ENCODE results near the gene DGAT2.

The DGAT2 gene

DNA sequence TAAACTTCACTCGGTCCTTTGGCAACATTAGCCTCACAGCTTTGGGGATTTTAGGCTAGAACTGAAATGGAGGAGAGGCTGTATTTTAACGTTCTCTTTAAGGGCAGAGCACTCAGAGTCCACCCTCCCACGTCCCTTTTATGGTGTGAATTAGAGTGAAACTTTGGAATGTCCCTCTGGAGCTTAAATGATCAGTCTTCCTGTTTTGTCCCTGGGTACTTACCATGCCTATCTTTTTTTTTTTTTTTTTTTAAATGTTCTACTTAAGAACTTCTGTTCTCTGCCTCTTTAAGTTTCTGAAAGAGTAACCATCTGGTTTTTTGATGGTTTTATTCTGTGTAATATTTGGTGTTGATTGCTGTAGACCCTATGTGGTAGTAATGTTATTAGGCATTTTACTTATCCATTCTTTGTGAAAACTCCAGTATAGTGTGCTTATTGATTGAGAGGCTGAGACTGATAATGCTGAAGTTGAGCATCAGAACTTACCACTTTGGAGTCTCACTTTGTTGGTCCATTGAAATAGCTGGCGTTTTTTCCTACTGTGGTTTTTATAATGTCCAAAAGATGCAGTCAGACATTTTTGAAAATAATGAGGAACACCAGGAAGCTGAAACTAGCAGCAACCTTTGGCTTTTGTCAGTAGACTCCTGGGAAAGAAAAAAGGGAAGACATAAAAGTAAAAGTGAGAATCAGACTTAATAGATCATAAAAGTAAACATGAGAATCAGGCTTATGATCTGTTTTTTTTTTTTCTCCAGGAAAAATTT, 58.1 kb downstream of the DGAT2 start:
- DNase-seq (ENCODE audit: low read depth): no peak

DNA sequence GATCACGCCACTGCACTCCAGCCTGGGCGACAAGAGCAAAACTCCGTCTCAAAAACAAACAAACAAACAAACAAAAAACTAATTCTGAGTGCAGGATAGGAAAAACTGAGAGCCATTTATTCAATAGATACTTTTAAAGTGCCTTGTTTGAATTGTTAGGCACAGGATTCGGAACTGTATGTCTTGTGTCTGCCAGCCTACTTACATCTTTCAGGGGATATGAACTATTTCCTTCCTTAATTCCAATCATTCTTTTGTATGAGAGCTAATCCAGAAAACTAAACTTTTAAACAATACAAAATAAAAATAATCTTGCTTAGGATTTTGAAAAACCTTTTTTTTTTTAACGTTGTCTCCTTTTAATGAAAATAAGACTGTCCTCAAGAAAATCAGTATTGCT, 59.0 kb downstream of the DGAT2 start:
- no peak for DNase-seq (ENCODE audit: low read depth)

DNA sequence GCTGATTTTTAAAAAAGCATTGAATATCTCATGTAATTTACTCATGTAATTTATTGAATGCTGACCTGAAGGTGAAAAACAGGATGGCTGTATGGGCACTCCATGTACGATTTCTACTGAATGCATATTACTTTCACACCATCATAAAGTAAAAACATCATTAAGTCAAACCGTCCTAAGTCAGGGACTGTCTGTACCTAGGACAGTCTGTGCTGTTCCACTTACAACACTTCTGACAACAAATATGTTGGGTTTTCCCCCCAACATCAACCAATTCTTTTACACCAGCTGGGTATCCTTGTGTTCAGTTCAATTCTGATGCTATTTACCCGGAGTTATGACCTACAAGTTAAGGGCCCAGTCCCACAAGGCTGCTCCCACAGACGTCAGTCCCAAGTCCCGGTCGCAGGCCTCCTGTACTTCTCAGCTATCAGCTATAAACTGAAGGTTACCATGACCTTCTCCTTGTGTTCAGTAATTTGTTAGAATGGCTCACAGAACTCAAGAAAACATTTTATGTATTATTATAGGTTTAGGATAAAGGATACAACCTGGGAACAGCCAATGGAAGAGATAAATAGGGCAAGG, 63.4 kb downstream of the DGAT2 start:
- no peak for DNase-seq (ENCODE audit: low read depth)

DNA sequence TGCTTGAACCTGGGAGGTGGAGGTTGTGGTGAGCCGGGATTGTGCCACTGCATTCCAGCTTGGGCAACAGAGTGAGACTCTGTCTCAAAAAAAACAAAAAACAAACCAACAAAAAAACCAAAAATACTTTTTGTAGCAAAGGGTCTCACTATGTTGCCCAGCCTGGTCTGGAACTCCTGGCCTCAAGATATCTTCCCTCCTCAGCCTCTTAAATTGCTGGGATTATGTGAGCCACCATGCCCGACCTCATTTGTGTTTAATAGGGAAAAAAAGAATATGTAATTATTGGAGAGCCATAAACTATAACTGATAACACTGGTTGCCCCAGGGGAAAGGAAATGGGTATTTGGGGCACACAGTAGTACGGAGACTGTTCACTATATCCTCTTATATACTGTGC, 66.2 kb downstream of the DGAT2 start:
- DNase-seq (ENCODE audit: low read depth): no peak

DNA sequence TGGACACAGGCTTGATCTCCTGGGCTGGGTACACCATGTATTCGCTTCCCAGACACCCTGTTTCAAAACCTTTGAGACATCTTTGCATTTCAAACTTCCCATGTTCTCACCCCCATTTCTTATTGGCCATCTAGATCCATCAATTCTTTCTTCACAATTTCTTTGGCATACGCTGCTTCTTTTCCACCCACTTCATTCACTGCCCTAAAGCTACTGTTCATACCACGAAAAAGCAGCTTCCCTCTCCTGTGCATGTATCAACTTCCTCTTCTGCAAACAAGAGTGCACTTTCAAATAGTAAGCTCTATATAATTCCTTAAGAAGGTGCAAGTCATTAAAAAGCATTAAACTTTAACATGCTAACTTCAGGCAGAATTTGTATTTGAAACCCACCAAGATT, 67.8 kb downstream of the DGAT2 start:
- DNase-seq (ENCODE audit: low read depth): no peak

DNA sequence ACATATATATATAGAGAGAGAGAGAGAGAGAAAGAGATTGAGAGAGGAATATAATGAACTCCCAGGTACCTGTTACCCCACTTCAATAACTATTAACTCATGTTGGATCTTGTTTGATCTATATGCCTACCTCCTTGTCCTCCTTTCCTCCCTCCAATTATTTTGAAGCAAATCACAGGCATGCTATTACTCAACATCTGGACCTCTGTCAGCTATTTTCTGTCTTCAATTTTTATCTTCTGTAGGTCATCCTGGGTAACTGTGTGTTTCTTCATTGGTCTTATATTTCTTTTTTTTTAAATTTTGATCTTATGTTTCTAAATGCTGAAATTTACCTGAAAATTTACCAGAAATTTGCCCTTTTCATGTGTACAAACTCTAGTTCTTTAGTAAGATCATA, 71.3 kb downstream of the DGAT2 start:
- no peak for DNase-seq (ENCODE audit: low read depth)

DNA sequence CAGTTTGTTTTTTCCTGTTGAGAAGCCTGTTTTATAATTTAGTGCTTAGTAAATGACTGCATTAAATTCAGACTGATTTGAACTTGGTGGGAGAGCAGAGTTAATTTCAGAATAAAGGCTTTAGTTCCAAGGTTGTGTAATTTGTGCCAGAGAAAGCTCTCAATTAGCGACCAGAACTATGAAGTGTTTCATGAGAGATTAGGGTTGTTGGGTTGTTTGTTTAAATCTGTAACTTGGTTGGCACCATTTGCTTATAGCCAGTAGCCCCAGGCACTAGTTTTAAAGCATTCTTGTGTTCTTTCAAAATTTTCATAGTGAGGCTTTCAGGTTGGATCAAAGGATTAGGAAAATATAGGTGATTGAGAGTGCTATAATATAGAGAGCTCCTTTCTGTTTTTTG, 71.9 kb downstream of the DGAT2 start:
- DNase-seq (ENCODE audit: low read depth): no peak

DNA sequence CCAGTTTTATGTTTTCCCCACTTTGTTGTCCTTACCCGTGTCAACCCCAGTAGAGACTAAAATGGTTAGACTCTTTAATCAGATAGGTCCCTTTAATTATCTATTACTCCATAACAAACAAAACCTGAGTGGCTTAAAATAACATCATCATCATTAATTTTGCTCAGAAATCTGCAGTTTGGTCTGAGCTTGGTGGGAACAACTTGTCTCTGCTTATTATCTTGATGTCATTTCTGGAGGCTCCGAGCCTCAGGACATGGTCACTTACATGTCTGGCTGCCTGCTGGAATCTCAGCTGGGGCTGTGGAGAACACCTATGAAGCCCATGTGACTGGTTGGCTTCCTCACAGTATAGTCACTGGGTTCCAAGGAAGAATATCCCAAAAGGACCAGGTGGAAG, 73.2 kb downstream of the DGAT2 start:
- DNase-seq (ENCODE audit: low read depth): no peak

DNA sequence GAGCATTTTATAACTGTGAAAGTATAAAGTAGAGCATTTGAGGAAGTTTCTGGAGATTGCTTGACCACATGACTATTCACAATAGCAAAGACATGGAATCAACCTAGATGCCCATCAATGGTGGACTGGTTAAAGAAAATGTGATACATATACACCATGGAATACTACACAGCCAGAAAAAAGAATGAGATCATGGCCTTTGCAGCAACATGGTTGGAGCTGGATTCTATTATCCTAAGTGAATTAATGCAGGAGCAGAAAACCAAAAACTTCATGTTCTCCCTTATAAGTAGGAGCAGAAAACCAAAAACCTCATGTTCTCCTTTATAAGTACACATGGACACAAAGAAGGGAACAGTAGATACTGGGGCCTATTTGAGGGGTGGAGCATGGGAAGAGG, 76.7 kb downstream of the DGAT2 start:
- no peak for DNase-seq (ENCODE audit: low read depth)

DNA sequence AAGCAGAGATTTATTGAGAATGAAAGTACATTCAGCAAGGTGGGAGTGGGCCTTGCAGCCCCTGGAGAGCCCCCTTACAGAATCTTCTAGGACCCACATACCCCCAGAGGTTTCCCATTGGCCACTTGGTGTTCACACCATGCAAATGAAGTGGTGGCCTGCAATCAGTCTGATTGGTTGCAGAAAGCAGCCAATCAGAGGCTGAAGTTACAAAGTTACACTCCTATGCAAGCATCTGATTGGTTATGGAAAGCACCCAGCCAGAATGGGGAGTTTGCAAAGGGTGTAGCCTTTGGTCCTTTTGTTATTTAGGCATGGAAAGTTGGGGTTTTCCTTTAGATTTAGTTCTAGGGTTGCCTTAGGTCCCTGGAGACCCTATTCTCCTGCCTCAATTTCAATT, 81.3 kb downstream of the DGAT2 start:
- DNase-seq (ENCODE audit: low read depth): no peak

DNA sequence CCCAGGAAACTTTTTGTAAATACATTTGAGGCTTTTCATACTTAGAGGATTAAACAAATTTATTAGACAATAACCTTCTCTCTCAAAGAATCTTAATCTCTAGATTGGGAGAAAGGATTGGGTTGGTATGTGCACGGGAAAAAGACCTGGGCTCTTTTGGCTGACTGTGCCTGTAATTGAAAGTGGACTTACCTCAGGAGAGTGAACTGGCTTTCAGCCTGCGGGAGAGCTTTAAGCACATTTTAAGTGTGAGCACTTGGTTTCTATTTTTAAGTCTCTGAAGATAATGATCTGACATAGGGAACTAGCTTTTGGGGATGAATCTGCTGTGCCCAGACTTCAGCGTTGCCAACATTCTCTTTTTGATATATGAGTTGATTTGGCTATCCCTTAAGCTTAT, 82.2 kb downstream of the DGAT2 start:
- no peak for DNase-seq (ENCODE audit: low read depth)
